ENCODE results near the gene C9orf72. TPM values are rescaled to one million over a fixed set of nuclear protein-coding genes. Genes with fewer than 3 reads are reported as not detected.

The C9orf72 gene
- total and polyA plus RNA-seq, 2 of the 4 experiments (the other 2 are of a cell fraction), result 2.0 to 3.4 TPM

- Histone ChIP-seq H3K36me3 (ENCODE audit: control insufficient read depth, insufficient read depth, low read length) (no peaks in the 10 kb centered on the region), H3K27me3 (ENCODE audit: control insufficient read depth, insufficient read depth, low read length) (no peaks in the 10 kb centered on the region; the same call in none of the 2 replicates), H3K4me2 (ENCODE audit: low read depth, low read length) (no peak overlapping the region), H3K79me1 (ENCODE audit: low read depth in 1 of 2, low read length in 2 of 2) (no peaks in the 10 kb centered on the region), H3K18ac (ENCODE audit: low read depth, low read length) (no peak overlapping the region), H4K20me1 (ENCODE audit: insufficient read depth, low read length) (no peaks in the 10 kb centered on the region), H3K56ac (ENCODE audit: extremely low read depth, insufficient read depth, low read length) (no peak overlapping the region), H3K4me1 (ENCODE audit: control insufficient read depth, insufficient read depth, low read length) (no peaks in the 10 kb centered on the region), H3K23ac (ENCODE audit: low read depth, low read length) (no peak overlapping the region), H2BK5ac (ENCODE audit: low read depth, low read length, poor library complexity, severe bottlenecking) (no peak overlapping the region), H3K4ac (ENCODE audit: low read depth, low read length) (no peak overlapping the region), H2BK20ac (ENCODE audit: low read depth, low read length) (no peak overlapping the region), H3K4me3 (ENCODE audit: insufficient read depth, low read depth, low read length) (no peak overlapping the region), H3K9me1 (ENCODE audit: insufficient read depth, low read length) (no peaks in the 10 kb centered on the region), H2AFZ (replicated peaks; ENCODE audit: low read length, poor library complexity) (no peak overlapping the region), H2BK15ac (ENCODE audit: low read depth, low read length) (no peak overlapping the region), H3K14ac (replicated peaks; ENCODE audit: low read depth, low read length) (no peak overlapping the region), H2AK5ac (ENCODE audit: low read depth, low read length) (no peak overlapping the region), H3K9ac (ENCODE audit: low read depth, low read length) (no peak overlapping the region), H2BK120ac (ENCODE audit: low read depth, low read length) (no peak overlapping the region), H2AK9ac (replicated peaks; ENCODE audit: low read depth, low read length, poor library complexity) (no peak overlapping the region), H4K8ac (ENCODE audit: low read depth in 2 of 2, low read length in 2 of 2) (no peak overlapping the region), H3K27ac (ENCODE audit: insufficient read depth, low read length) (no peak overlapping the region), H3K9me3 (ENCODE audit: control insufficient read depth, insufficient read depth, low read length) (no peaks in the 10 kb centered on the region), H4K5ac (ENCODE audit: low read depth, low read length) (no peak overlapping the region), H4K91ac (ENCODE audit: insufficient read depth, low read depth, low read length) (no peak overlapping the region)
- intact Hi-C loops (cut with micrococcal nuclease), result no loop called here
- POLR2A ChIA-PET (ENCODE audit: unreplicated experiment), result no interaction called here
- no TSS peak for BruUV-seq (replicated peaks)
- no CpG with 5 or more reads among the region's 2 CpGs for WGBS, 2 experiments (ENCODE audit: extremely low coverage in 2 of 2, insufficient read length in 1 of 2)
- CTCF ChIA-PET, result interaction anchor here (1.0 kb wide), 1 partner anchor 29 kb away, joined by 7 read pairs; no protein-coding TSS in a partner anchor
- DNase-seq (no peak), ATAC-seq (ENCODE audit: low read depth) (no peak)
- dilution Hi-C loops (cut with HindIII; ENCODE audit: low sequenced_read_pairs, unreplicated experiment), result no loop called here
- TF ChIP-seq NFE2L2 (IDR thresholded peaks at IDR 0.05; ENCODE audit: low read depth, low read length) (no peak), CEBPB (IDR thresholded peaks at IDR 0.05; ENCODE audit: low read depth, low read length) (no peak), POLR2A (IDR thresholded peaks at IDR 0.05; ENCODE audit: low read depth, low read length) (no peak), BHLHE40 (IDR thresholded peaks at IDR 0.05; ENCODE audit: low read depth, low read length) (no peak), RAD21 (IDR thresholded peaks at IDR 0.05; ENCODE audit: low read length) (no peak), CTCF (conservative IDR thresholded peaks at IDR 0.05; ENCODE audit: low read depth, low read length) (no peak), SMC3 (IDR thresholded peaks at IDR 0.05; ENCODE audit: low read depth, low read length) (no peak), CHD1 (IDR thresholded peaks at IDR 0.05; ENCODE audit: low read depth, low read length) (no peak)
- in situ Hi-C loops (cut with MboI; ENCODE audit: low sequenced_read_pairs), result no loop called here
Measured at GRCh38 chr9:27518006-27518405, 55.3 kb downstream of the C9orf72 start.
